SK-N-SH treated with all-trans-retinoic acid at 6 μM for 48 hours (cell line): ENCODE data around the gene CHMP4A.
"Not testable (repeated sequence)": the region's sequence is repeated elsewhere in the genome, so short reads cannot be mapped to it uniquely, and the experiment has no call there.

Experiments used
- ATAC-seq: fragments of 200-7000 bp; cut with Tn5 transposase; 3 replicates; pipeline ENCODE4 v1.9.1; 2020; ENCODE audit warnings: mild to moderate bottlenecking, moderate library complexity
- ARNTL ChIP-seq: fragments of 450-650 bp; formaldehyde crosslinking; IDR thresholded peaks from 2 replicates; pipeline ENCODE4 v1.5.0; 2020; ENCODE audit warnings: low read depth, mild to moderate bottlenecking, moderate library complexity, borderline replicate concordance
- BACH2 ChIP-seq: fragments of 250-450 bp; sonication (Bioruptor Pico); IDR thresholded peaks from 2 replicates; pipeline ENCODE4 v1.9.0; 2021; ENCODE audit warnings: mild to moderate bottlenecking, borderline replicate concordance
- CSDC2 ChIP-seq: fragments of 250-450 bp; sonication (Bioruptor Pico); IDR thresholded peaks from 2 replicates; pipeline ENCODE4 v1.5.0; 2020; ENCODE audit warnings: mild to moderate bottlenecking, moderate library complexity
- GLIS3 ChIP-seq: fragments of 250-450 bp; sonication (Bioruptor Pico); IDR thresholded peaks from 2 replicates; pipeline ENCODE4 v1.5.0; 2020; ENCODE audit warnings: mild to moderate bottlenecking, moderate library complexity
- ISL1 ChIP-seq: fragments of 250-450 bp; sonication (Bioruptor Pico); IDR thresholded peaks from 2 replicates; pipeline ENCODE4 v2.1.2; 2022; ENCODE audit warnings: mild to moderate bottlenecking, moderate library complexity
- PPARA ChIP-seq: fragments of 250-450 bp; sonication (Bioruptor Pico); IDR thresholded peaks from 2 replicates; pipeline ENCODE4 v1.5.0; 2020; ENCODE audit warnings: mild to moderate bottlenecking, borderline replicate concordance
- SNAI2 ChIP-seq: fragments of 250-450 bp; sonication (Bioruptor Pico); IDR thresholded peaks from 2 replicates; pipeline ENCODE4 v1.5.0; 2020; ENCODE audit warnings: mild to moderate bottlenecking, moderate library complexity
- TCF4 ChIP-seq: fragments of 250-450 bp; sonication (Bioruptor Pico); IDR thresholded peaks from 2 replicates; pipeline ENCODE4 v1.8.0; 2021; ENCODE audit warnings: mild to moderate bottlenecking, moderate library complexity, borderline replicate concordance
- TOX ChIP-seq: fragments of 250-450 bp; sonication (Bioruptor Pico); IDR thresholded peaks from 2 replicates; pipeline ENCODE4 v1.8.0; 2021; ENCODE audit warnings: mild to moderate bottlenecking, moderate library complexity, borderline replicate concordance
- ZC3H10 ChIP-seq: fragments of 250-450 bp; sonication (Bioruptor Pico); IDR thresholded peaks from 2 replicates; pipeline ENCODE4 v1.5.1; 2021; ENCODE audit warnings: mild to moderate bottlenecking, moderate library complexity
- ZFP3 ChIP-seq: fragments of 250-450 bp; sonication (Bioruptor Pico); IDR thresholded peaks from 2 replicates; pipeline ENCODE4 v1.5.0; 2020; ENCODE audit warnings: mild to moderate bottlenecking, moderate library complexity
- ZFP30 ChIP-seq: fragments of 450-650 bp; formaldehyde crosslinking; IDR thresholded peaks from 2 replicates; pipeline ENCODE4 v1.5.0; 2022; ENCODE audit warnings: mild to moderate bottlenecking, moderate library complexity
- ZNF565 ChIP-seq: fragments of 450-650 bp; formaldehyde crosslinking; conservative IDR thresholded peaks from 2 replicates; pipeline ENCODE4 v1.5.0; 2020; ENCODE audit warnings: low read depth, mild to moderate bottlenecking, moderate library complexity
- ZNF70 ChIP-seq: fragments of 450-650 bp; formaldehyde crosslinking; IDR thresholded peaks from 2 replicates; pipeline ENCODE4 v1.5.0; 2020; ENCODE audit warnings: mild to moderate bottlenecking, moderate library complexity
- ZNF8 ChIP-seq: fragments of 450-650 bp; formaldehyde crosslinking; IDR thresholded peaks from 2 replicates; pipeline ENCODE4 v1.5.0; 2020; ENCODE audit warnings: mild to moderate bottlenecking, moderate library complexity
- TF ChIP-seq, protein P1 (sequence below): fragments of 250-450 bp; sonication (Bioruptor Pico); IDR thresholded peaks from 2 replicates; pipeline ENCODE4 v1.8.0; 2021; ENCODE audit warnings: low read depth, mild to moderate bottlenecking, moderate library complexity, borderline replicate concordance
- TF ChIP-seq, protein P2 (sequence below): fragments of 250-450 bp; sonication (Bioruptor Pico); IDR thresholded peaks from 2 replicates; pipeline ENCODE4 v1.5.1; 2020; ENCODE audit warnings: low read depth, mild to moderate bottlenecking, moderate library complexity
- TF ChIP-seq, protein P3 (sequence below): fragments of 250-450 bp; sonication (Bioruptor Pico); IDR thresholded peaks from 2 replicates; pipeline ENCODE4 v1.5.1; 2021; ENCODE audit warnings: mild to moderate bottlenecking, moderate library complexity
- TF ChIP-seq, protein P4 (sequence below): fragments of 250-450 bp; sonication (Bioruptor Pico); IDR thresholded peaks from 2 replicates; pipeline ENCODE4 v1.5.0; 2020; ENCODE audit warnings: mild to moderate bottlenecking, moderate library complexity
- TF ChIP-seq, protein P5 (sequence below): fragments of 250-450 bp; sonication (Bioruptor Pico); IDR thresholded peaks from 2 replicates; pipeline ENCODE4 v1.8.0; 2020; ENCODE audit warnings: mild to moderate bottlenecking, moderate library complexity, borderline replicate concordance

CHMP4A gene

DNA sequence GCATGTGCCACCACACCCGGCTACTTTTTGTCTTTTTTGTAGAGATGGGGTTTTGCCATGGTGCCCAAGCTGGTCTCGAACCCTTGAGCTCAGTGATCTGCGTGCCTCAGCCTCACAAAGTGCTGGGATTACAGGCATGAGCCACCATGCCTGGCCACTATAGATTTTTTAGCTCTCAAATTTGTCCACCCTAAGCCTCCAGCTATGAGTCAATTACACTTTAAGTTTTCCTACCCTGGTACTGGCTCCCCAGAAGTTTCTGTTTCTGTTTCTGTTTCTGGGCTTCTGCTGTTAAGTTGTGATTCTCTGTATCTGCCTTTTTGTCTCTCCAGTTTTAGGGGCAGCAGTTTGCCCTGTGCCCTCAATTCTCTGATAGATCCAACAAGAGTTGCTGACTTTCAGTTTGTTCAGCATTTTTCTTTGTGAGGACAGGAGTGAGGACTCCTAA is 33.5 kb upstream of the CHMP4A start (continued):
- TF ChIP-seq, protein P1, sequence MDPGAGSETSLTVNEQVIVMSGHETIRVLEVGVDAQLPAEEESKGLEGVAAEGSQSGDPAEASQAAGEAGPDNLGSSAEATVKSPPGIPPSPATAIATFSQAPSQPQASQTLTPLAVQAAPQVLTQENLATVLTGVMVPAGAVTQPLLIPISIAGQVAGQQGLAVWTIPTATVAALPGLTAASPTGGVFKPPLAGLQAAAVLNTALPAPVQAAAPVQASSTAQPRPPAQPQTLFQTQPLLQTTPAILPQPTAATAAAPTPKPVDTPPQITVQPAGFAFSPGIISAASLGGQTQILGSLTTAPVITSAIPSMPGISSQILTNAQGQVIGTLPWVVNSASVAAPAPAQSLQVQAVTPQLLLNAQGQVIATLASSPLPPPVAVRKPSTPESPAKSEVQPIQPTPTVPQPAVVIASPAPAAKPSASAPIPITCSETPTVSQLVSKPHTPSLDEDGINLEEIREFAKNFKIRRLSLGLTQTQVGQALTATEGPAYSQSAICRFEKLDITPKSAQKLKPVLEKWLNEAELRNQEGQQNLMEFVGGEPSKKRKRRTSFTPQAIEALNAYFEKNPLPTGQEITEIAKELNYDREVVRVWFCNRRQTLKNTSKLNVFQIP: no peak
- TF ChIP-seq TCF4 (CRISPR knock-in tag) (no peak), ZNF565 (CRISPR knock-in tag) (no peak)
- TF ChIP-seq, all 23 proteins: peak for 0

DNA sequence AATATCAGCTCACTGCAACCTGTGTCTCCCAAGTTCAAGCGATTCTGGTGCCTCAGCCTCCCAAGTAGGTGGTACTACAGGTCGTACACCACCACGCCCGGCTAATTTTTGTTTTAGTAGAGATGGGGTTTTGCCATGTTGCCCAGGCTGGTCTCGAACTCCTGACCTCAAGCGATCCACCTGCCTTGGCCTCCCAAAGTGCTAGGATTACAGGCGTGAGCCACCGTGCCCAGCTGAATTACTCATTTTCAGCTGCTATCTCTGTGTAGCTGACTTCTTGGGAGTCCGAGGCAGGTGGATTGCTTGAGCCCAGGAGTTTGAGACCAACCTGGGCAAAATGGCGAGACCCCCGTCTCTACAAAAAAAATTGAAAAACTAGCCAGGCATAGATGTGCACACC is 32.1 kb upstream of the CHMP4A start:
- ATAC-seq: not testable (repeated sequence)

DNA sequence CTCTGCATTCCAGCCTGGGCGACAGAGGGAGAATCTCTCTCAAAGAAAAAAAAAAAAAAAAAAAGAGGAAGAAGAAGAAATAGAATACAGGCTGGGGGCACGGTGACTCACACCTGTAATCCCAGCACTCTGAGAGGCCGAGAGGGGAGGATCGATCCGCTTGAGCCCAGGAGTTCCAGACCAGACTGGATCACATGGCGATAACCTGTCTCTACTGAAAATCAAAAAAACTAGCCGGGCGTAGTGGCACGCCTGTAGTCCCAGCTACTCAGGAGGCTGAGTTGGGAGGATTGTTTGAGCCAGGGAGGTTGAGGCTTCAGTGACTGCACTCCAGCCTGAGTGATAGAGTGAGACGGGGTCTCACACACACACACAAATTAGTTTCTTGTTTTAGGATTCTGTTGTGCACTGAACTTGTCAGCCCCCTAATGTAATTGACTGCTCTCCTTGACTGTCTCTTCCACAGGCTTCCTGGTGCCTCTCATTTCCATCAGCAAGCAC is 30.1 kb upstream of the CHMP4A start:
- TF ChIP-seq CSDC2 (CRISPR knock-in tag) (no peak), TCF4 (CRISPR knock-in tag) (no peak), PPARA (CRISPR knock-in tag) (no peak), GLIS3 (CRISPR knock-in tag) (no peak), TOX (CRISPR knock-in tag) (no peak), BACH2 (CRISPR knock-in tag) (no peak), ZNF70 (no peak), ZNF8 (CRISPR knock-in tag) (no peak), ZC3H10 (CRISPR knock-in tag) (no peak), ZFP3 (CRISPR knock-in tag) (no peak), ZNF565 (CRISPR knock-in tag) (no peak), SNAI2 (CRISPR knock-in tag) (no peak), ARNTL (CRISPR knock-in tag) (no peak), ZFP30 (CRISPR knock-in tag) (no peak), ISL1 (no peak)
- TF ChIP-seq, protein P1: no peak
- TF ChIP-seq, protein P2, sequence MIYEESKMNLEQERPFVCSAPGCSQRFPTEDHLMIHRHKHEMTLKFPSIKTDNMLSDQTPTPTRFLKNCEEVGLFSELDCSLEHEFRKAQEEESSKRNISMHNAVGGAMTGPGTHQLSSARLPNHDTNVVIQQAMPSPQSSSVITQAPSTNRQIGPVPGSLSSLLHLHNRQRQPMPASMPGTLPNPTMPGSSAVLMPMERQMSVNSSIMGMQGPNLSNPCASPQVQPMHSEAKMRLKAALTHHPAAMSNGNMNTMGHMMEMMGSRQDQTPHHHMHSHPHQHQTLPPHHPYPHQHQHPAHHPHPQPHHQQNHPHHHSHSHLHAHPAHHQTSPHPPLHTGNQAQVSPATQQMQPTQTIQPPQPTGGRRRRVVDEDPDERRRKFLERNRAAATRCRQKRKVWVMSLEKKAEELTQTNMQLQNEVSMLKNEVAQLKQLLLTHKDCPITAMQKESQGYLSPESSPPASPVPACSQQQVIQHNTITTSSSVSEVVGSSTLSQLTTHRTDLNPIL (CRISPR knock-in tag): no peak
- TF ChIP-seq, protein P3, sequence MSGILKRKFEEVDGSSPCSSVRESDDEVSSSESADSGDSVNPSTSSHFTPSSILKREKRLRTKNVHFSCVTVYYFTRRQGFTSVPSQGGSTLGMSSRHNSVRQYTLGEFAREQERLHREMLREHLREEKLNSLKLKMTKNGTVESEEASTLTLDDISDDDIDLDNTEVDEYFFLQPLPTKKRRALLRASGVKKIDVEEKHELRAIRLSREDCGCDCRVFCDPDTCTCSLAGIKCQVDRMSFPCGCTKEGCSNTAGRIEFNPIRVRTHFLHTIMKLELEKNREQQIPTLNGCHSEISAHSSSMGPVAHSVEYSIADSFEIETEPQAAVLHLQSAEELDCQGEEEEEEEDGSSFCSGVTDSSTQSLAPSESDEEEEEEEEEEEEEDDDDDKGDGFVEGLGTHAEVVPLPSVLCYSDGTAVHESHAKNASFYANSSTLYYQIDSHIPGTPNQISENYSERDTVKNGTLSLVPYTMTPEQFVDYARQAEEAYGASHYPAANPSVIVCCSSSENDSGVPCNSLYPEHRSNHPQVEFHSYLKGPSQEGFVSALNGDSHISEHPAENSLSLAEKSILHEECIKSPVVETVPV (CRISPR knock-in tag): no peak
- no peak; the same call in 2 of the 3 replicates for ATAC-seq

DNA sequence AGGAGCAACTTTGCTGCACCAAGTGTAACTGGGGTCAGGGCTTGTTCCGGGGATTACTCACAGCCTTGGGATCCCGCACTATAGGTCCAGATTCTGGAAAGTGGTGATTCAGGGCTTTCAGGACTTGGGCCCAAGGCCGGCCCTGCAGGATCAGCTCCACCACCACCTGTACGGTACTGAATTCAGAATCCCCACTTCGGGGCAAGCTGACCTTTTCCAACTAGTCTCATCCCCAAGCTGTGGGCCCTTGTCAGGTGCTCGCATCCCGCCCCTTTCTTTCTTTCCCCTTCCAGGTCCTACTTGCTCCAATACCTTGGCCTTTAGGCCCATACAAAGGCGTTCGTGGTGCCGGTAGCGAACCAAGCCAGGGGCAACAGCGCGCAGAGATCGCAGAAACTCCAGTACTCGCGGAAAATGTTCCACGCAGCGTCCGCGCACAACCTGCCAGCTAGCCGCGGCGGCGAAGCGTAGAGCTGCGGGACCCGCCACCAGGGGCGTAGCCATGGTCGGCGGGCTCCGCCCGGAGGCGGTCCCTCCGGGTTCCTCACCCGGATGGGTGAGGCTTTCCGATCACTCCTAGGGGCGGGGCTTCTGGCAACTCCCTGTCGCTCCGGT is 28.6 kb upstream of the CHMP4A start:
- ATAC-seq: peak; percentile 93
- TF ChIP-seq ISL1: no peak
- TF ChIP-seq, protein P4, sequence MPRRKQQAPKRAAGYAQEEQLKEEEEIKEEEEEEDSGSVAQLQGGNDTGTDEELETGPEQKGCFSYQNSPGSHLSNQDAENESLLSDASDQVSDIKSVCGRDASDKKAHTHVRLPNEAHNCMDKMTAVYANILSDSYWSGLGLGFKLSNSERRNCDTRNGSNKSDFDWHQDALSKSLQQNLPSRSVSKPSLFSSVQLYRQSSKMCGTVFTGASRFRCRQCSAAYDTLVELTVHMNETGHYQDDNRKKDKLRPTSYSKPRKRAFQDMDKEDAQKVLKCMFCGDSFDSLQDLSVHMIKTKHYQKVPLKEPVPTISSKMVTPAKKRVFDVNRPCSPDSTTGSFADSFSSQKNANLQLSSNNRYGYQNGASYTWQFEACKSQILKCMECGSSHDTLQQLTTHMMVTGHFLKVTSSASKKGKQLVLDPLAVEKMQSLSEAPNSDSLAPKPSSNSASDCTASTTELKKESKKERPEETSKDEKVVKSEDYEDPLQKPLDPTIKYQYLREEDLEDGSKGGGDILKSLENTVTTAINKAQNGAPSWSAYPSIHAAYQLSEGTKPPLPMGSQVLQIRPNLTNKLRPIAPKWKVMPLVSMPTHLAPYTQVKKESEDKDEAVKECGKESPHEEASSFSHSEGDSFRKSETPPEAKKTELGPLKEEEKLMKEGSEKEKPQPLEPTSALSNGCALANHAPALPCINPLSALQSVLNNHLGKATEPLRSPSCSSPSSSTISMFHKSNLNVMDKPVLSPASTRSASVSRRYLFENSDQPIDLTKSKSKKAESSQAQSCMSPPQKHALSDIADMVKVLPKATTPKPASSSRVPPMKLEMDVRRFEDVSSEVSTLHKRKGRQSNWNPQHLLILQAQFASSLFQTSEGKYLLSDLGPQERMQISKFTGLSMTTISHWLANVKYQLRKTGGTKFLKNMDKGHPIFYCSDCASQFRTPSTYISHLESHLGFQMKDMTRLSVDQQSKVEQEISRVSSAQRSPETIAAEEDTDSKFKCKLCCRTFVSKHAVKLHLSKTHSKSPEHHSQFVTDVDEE: no peak
- TF ChIP-seq, protein P3 (CRISPR knock-in tag): no peak
- TF ChIP-seq, protein P5, sequence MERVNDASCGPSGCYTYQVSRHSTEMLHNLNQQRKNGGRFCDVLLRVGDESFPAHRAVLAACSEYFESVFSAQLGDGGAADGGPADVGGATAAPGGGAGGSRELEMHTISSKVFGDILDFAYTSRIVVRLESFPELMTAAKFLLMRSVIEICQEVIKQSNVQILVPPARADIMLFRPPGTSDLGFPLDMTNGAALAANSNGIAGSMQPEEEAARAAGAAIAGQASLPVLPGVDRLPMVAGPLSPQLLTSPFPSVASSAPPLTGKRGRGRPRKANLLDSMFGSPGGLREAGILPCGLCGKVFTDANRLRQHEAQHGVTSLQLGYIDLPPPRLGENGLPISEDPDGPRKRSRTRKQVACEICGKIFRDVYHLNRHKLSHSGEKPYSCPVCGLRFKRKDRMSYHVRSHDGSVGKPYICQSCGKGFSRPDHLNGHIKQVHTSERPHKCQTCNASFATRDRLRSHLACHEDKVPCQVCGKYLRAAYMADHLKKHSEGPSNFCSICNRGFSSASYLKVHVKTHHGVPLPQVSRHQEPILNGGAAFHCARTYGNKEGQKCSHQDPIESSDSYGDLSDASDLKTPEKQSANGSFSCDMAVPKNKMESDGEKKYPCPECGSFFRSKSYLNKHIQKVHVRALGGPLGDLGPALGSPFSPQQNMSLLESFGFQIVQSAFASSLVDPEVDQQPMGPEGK (CRISPR knock-in tag): no peak
